ENCODE measurements around the gene DEF6.

Gene DEF6

GRCh38 chr6:35354361-35355135 is 56.9 kb downstream of the DEF6 start:
- no peak for DNase-seq

GRCh38 chr6:35356391-35356790 is 58.8 kb downstream of the DEF6 start:
- no peak for DNase-seq

- no peak for DNase-seq
Measured at GRCh38 chr6:35357677-35358076, 60.1 kb downstream of the DEF6 start.

GRCh38 chr6:35358086-35358485 is 60.5 kb downstream of the DEF6 start:
- DNase-seq, result no peak

- no peak for DNase-seq
Measured at GRCh38 chr6:35359346-35359743, 61.7 kb downstream of the DEF6 start.

GRCh38 chr6:35359744-35360348 is 62.2 kb downstream of the DEF6 start:
- no peak for DNase-seq

GRCh38 chr6:35360349-35361138 is 62.9 kb downstream of the DEF6 start:
- DNase-seq, result no peak

GRCh38 chr6:35362200-35362599 is 64.6 kb downstream of the DEF6 start:
- no peak for DNase-seq

- no peak for DNase-seq
Measured at GRCh38 chr6:35363293-35363750, 65.7 kb downstream of the DEF6 start.

GRCh38 chr6:35365594-35366203 is 68.1 kb downstream of the DEF6 start:
- DNase-seq, result no peak

- no peak for DNase-seq
Measured at GRCh38 chr6:35366204-35366596, 68.6 kb downstream of the DEF6 start.

- no peak for DNase-seq
Measured at GRCh38 chr6:35367646-35368037, 70.0 kb downstream of the DEF6 start.

- DNase-seq, result no peak
Measured at GRCh38 chr6:35368038-35368887, 70.6 kb downstream of the DEF6 start.

GRCh38 chr6:35370124-35370741 is 72.6 kb downstream of the DEF6 start:
- peak; percentile 33 to 45 for DNase-seq

- no peak for DNase-seq
Measured at GRCh38 chr6:35370785-35371493, 73.3 kb downstream of the DEF6 start.
